K562 (cell line): ENCODE results near the gene CD36. TPM values are rescaled to one million over a fixed set of nuclear protein-coding genes. Genes with fewer than 3 reads are reported as not detected.

Experiments used
- CHD7 ChIP-seq: fragments of 200-600 bp; sonication (generic); IDR thresholded peaks from one replicate; pipeline ENCODE4 v1.6.1; 2012; ENCODE audit warnings: mild to moderate bottlenecking, low read depth, low read length, inconsistent platforms
- polyA plus RNA-seq, 8 experiments: library from polyadenylated mRNA; depleted of rRNA in 4 of 8; stranded (reverse) in 5 of 8; unstranded in 3 of 8; fragments of >200 nt; fragmentation: Nextera tagmentation in 2 of 8; fragmentation: Illumina TruSeq in 1 of 8; extraction: Ambion mirVana in 2 of 8; extraction: Trizol in 1 of 8; gene quantifications; 2 replicates each; pipeline versions ENCODE4 v1.2.1 to v1.2.3, GENCODE V29; 2011 to 2014; ENCODE audit warnings: inconsistent platforms in 1 of 8, missing spikeins in 1 of 8
- total RNA-seq, 7 experiments: library from RNA; depleted of rRNA in 6 of 7; stranded (reverse); fragments of >200 nt in 6 of 7; fragmentation: Illumina TruSeq in 2 of 7; extraction: Trizol in 2 of 7; gene quantifications; 2 replicates each; pipeline versions ENCODE4 v1.2.1 to v1.2.3, GENCODE V29; 2011 to 2021; ENCODE audit warnings: low replicate concordance in 1 of 7

Gene CD36
- total and polyA plus RNA-seq, 9 of the 15 experiments (the other 6 are each of a cell fraction or from before 2014, with no cell fraction given) = 0.09 to 4.0 (median 0.42) TPM

GRCh38 chr7:80589631-80590030, 48.8 kb upstream of the CD36 start (continued):
- TF ChIP-seq CHD7 = no peak
